A549 (cell line): ENCODE measurements around the gene PXDN.

Experiments
- CBX8 ChIP-seq: fragments of 200-600 bp; sonication (generic); IDR thresholded peaks from 2 replicates; pipeline ENCODE4 v1.6.1; 2016
- CEBPB ChIP-seq, 2 experiments: fragments of >200 bp in 1 of 2; sonication (Bioruptor Twin) in 1 of 2; formaldehyde crosslinking in 1 of 2; IDR thresholded peaks; 2 replicates each; pipeline ENCODE4 v1.6.1; 2012 to 2016
- CHD2 ChIP-seq: fragments of 150-350 bp; IDR thresholded peaks from 2 replicates; pipeline ENCODE4 v1.6.1; 2014; ENCODE audit warnings: low read length; ENCODE audit not compliant: partially characterized antibody
- ESRRA ChIP-seq: fragments of 150-350 bp; IDR thresholded peaks from 2 replicates; pipeline ENCODE4 v1.6.1; 2014; ENCODE audit warnings: mild to moderate bottlenecking, low read length, borderline replicate concordance
- JUN ChIP-seq, 2 experiments: fragments of >200 bp; sonication (Bioruptor Twin); formaldehyde crosslinking; IDR thresholded peaks; 2 replicates in 1 of 2; 3 replicates in 1 of 2; pipeline ENCODE4 v1.6.1; 2016 to 2017
- PHF8 ChIP-seq: fragments of 200-600 bp; sonication (generic); IDR thresholded peaks from 2 replicates; pipeline ENCODE4 v1.6.1; 2016; ENCODE audit warnings: low read depth, mild to moderate bottlenecking, antibody characterized with exemption, moderate library complexity, borderline replicate concordance
- POLR2A ChIP-seq: IDR thresholded peaks from 2 replicates; pipeline ENCODE4 v1.6.1; 2012; ENCODE audit warnings: mild to moderate bottlenecking, low read length
- TF ChIP-seq, protein P1 (sequence below): fragments of >200 bp; sonication (Bioruptor Twin); formaldehyde crosslinking; IDR thresholded peaks from 3 replicates; pipeline ENCODE4 v1.5.1; 2016

DNA sequence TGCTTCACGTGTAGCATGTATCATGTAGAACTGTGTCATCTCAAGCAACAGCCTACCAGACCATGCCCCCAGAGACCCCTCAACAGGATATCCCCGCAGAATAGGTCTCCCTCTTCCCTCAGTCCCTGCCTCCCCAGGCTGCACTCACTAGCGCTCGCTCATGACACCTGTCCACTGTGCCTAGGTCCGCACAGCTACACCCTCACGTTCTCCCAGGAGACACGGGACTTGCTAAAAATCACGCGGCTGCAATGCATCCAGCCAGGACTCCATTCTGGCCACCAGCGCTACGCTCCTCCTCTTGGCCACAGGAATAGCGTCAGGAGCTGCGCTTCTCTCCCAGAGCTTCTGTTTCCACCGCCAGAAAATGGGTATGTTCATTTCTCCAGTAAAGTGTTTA lies 2.5 kb downstream of the PXDN start:
- TF ChIP-seq CHD2 (no peak), ESRRA (no peak), POLR2A (no peak), PHF8 (no peak), JUN (IDR thresholded peaks at IDR 0.05) (no peak), CBX8 (no peak), CEBPB (IDR thresholded peaks at IDR 0.05) (no peak)
- TF ChIP-seq, protein P1, sequence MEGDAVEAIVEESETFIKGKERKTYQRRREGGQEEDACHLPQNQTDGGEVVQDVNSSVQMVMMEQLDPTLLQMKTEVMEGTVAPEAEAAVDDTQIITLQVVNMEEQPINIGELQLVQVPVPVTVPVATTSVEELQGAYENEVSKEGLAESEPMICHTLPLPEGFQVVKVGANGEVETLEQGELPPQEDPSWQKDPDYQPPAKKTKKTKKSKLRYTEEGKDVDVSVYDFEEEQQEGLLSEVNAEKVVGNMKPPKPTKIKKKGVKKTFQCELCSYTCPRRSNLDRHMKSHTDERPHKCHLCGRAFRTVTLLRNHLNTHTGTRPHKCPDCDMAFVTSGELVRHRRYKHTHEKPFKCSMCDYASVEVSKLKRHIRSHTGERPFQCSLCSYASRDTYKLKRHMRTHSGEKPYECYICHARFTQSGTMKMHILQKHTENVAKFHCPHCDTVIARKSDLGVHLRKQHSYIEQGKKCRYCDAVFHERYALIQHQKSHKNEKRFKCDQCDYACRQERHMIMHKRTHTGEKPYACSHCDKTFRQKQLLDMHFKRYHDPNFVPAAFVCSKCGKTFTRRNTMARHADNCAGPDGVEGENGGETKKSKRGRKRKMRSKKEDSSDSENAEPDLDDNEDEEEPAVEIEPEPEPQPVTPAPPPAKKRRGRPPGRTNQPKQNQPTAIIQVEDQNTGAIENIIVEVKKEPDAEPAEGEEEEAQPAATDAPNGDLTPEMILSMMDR = no peak
